ENCODE data around the gene SCTR.

DNA sequence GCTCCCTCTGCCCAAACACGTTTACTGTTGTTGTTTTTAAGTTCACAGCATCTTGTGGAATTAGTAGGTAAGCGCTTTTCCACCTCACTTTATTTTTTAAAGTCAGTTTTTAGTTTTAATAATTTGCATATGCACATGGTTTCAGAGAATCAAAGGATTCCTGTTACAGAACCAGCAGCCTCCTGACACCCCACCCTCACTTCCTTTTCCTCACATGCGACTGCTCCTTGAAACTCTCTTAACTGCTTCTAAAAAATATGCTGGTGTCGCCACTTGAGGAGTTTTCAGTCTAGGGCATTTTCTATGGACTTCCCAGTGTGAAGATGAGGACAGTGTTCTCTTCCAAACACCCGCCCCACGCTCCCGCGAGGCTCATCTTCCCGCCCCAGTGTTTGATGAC, 78.2 kb downstream of the SCTR start:
- TF ChIP-seq, protein P1, sequence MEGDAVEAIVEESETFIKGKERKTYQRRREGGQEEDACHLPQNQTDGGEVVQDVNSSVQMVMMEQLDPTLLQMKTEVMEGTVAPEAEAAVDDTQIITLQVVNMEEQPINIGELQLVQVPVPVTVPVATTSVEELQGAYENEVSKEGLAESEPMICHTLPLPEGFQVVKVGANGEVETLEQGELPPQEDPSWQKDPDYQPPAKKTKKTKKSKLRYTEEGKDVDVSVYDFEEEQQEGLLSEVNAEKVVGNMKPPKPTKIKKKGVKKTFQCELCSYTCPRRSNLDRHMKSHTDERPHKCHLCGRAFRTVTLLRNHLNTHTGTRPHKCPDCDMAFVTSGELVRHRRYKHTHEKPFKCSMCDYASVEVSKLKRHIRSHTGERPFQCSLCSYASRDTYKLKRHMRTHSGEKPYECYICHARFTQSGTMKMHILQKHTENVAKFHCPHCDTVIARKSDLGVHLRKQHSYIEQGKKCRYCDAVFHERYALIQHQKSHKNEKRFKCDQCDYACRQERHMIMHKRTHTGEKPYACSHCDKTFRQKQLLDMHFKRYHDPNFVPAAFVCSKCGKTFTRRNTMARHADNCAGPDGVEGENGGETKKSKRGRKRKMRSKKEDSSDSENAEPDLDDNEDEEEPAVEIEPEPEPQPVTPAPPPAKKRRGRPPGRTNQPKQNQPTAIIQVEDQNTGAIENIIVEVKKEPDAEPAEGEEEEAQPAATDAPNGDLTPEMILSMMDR (IDR thresholded peaks at IDR 0.05; ENCODE audit: low read depth, low read length): no peak
- no peak for TF ChIP-seq EZH2phosphoT487 (IDR thresholded peaks at IDR 0.05; ENCODE audit: low read depth)
